Measurements from ENCODE around the gene SLC6A6.

The SLC6A6 gene

DNA sequence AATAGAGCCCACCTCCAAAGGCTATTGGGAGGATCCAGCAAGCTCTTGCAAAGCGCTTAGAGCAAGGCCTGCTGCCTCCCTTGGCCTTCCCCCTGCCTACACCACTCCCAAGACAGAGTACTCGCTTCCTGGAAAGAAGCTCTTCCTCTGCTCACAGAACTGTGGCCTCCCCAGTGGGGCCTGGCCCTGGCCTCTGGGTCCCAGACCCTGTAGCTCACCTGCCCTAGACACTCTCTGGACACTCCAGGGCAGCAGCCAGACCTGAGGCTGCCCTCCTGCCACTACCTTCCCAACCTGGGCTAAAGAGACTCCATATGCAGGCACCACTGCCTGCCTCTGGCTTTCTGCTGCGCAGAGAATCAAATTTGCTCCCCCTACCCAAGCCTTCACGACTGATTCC, 87.8 kb downstream of the SLC6A6 start:
- DNase-seq = no peak

DNA sequence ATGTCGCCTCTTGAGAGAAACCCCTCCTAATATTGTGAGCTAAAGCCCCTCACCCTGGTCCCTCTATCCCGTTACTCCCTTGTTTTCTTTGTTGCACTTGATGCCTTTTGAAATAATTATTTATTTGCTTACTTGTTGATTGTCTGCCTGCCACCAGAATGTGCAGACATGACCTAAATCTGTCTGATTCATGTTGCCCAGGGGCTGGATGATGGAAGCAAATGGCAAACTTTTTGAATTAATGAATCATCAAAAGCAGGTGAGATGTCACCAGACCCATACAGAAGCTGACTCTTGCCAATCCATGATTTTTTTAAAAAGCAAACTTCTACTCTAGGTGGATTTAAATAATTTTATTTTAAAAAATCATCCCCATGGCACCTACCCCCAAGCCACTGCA, 88.4 kb downstream of the SLC6A6 start:
- DNase-seq = no peak

DNA sequence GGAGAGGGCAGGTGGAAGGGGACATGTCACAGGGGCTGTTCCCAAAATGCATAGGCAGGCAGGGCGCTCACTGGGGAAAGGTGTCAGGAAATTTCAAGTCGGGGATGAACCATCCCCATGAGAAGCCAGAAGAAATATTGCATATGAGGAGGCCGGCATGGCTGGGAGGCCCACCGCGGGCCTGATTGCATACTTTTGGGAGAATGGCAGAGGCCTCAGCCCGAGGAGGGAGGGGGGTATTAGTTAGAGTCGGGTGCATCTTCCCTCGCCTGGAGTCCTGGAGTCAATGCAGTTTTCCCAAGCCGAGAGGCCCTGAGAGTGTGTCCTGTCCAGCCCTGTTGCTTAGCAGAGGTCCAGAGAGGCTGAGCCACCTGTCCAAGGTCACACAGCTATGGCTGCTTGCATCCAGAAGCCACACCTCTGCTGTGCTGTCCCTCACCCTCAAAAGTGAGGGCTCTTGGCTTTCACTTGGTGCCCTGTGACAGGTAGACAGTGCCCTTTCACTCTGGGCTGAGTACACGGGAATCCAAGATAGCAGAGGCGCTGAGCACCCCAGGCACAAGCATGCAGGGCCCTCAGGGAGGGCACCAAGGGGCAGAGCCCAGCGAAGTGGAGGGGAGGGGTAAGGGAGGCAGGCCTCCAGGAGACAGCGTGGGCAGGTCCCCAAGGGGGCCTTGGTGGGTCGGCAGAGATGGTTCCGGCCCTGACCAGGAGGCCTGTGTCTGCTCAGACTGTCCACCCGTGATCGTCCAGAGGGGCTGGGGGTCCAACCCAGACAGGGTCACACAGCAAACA, 89.2 kb downstream of the SLC6A6 start:
- no peak for DNase-seq

DNA sequence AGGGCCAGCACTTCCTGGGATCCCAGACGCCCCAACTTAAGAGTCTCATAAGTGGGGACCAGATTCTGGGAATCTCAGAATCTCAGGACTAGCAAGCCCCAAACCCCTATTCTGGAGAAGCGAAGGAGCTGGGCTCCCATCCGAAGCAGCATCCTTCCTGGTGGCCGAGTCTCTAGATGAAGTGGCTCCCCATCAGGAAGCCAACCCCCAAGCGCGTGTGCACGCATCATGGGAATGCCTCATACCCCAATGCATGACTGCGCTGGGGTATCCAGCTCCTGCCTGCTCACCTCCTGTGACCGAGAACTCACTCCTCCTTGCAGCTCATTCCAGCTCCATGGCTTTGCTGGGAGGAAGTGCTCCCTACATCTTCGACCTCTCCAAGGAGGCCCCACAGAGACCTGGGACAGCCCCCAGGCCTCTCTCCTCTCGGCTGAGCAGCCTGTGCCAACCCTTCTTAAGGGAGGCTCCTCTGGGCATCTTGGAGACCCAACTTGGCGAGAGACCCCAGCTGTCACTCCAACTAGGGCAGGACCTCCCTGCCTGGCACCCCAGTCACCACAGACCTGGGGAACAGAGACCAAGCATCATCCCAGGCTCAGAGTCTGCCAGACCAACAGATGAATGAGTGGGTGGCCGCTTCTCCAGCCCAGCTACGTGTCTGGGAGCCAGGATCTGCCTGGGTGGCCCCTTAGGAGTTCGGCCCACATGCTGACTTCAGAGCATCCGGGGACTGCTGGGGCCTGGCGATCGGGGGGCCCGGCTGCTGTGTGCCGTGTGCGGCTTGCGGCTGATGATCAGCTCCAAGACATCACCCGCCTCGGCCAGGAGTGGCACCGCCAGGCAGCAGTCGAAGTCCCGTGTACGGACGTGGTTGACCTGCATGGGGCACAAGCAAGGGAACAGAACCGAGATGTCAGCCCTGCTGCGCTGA, 90.8 kb downstream of the SLC6A6 start:
- DNase-seq = no peak

DNA sequence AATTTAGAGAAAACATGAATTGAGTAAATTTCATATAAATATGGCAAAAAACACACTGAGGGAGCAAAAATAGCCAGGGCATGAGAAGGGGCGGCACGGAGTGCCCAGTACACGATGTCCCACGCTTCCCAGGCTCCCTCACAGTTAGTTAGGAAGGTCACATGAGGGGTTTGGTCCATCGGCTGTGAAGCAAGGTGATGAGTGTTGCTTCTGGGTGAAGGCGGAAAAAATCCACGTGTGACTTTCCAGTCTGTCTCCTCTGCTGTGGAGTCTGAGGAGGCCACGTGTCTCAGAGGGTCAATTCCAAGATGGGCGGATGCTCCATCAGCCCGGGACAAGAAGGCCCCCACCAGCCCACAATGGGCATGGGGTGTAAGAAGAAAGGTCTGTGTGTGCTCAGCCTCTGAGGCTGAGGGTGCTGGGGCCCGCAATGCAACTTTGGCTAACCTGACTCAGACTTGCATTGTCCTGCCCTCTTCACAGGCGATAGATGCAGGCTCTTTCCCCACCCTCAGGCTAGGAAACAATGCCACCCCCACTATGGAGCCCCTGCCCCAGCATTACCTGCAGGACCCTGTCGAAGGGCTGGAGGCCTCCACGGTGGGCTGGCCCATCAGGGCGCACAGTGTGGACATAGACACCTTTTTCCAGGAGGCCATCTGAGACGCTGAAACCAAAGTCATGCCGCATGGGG, 92.0 kb downstream of the SLC6A6 start:
- no peak for DNase-seq

DNA sequence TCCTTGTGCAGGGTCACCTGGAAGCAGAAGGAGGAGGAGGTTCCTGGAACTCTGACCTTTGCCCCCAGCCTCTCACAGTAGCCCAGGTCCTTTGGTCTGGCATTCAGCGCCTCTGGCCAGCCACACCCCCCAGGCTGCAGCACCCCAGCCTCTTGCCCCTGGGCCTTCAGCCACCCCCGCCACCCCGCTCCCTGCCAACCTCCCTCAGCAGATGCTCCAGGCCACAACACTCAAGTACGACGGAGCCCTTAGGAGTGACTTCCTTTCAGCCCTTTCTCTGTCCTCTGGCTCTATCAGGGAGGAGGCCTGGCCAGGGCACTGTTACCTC, 92.5 kb downstream of the SLC6A6 start:
- no peak for DNase-seq

DNA sequence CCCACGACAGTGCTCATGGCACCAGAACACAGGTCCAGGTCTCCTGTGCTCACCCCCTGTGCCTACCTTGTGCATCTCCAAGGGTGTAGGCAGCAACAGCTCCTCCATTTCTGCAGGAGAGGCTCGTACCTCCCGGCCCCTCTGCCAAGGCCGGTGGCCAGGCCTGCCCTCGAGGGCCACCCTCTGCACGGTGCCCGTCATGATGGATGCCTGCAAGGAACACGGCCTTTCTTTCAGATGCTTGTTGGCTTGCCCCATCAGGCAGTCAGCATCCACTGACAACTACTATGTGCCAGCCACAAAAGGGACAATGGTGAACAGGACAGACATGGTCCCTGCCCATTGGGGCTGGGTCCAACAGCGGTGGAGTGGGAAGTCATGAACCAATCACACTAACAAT, 93.9 kb downstream of the SLC6A6 start:
- no peak for DNase-seq

DNA sequence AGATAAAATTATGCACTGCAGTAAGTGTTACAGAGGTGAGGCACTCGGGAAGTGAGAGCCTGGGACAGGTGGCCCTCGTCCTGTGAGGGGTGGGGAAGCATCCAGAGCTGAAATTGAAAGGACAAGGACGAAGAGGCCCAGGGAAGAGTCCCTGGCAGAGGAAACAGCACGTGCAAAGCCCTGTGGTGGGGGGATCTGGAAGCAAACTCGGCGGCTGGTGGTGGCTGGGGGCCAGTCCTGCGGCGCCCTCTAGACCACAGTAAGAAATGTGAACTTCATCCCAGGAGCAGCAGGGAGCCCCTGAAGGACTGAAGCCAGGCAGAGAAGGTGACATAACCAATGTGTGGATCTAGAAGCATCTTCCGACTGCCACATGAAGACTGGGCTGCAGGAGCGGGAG, 94.9 kb downstream of the SLC6A6 start:
- no peak for DNase-seq

DNA sequence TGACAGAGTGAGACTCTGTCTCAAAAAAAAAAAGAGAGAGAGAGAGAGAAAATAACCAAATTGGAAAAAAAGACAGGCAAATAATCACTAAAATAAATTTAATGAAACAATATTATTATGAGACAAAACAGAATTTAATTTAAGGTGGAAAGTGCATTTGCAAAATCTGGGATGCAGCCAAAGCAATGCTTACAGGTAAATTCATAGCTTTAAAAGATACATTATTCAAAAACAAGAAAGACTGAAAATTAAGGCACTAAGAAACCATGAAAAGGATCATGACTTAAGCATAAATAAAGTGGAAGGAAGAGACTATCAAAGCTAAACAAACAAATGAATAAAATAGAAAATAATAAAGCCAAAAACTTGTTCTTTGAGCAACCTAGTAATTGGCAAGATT, 100.1 kb downstream of the SLC6A6 start:
- DNase-seq = no peak

DNA sequence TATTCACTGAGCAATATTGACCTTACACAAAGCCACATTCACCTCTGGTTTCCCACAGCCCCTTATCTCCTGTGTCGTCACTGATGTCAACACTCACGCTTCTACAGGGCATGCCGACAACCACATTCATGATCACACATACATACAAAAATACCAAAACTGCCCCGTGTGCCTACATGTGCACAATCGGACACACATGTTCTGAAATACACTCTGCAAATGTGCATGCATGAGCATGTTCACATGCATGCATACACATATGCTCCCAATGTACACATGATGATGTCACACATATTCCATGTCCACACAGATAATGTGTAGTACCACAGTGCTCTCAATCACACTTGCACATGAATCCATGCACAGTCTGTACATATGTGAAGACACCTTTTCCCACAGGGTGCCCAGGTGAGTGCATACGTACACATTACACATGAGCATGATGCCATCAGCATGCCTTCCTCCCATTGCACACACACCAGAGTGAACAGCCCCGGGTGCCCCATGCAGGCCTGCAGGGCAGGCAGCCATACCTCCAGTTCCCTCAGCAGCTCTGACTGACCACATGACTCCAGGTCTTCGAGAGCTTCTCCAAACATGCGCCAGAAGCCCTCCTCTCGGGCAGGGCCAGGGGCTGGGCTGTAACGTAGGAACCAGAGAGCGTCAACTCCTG, 100.8 kb downstream of the SLC6A6 start:
- DNase-seq = no peak

DNA sequence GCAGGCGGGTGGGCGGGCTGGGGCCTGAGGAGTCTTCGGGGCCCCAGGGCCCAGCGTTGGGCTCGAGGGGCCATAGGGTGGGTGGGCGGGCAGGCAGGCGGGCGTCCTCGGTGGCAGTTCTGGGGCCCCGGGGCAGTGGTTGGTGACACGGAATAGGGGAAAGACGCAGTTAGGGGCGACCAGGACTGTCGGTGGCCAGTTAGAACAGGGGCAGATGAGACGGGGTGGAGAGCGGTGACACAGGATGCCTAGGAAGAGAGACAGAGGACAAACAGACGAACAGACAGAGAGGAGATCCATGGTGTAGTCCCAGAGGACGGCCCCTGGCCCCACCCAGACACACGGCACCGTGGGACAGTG, 101.3 kb downstream of the SLC6A6 start:
- DNase-seq = no peak

DNA sequence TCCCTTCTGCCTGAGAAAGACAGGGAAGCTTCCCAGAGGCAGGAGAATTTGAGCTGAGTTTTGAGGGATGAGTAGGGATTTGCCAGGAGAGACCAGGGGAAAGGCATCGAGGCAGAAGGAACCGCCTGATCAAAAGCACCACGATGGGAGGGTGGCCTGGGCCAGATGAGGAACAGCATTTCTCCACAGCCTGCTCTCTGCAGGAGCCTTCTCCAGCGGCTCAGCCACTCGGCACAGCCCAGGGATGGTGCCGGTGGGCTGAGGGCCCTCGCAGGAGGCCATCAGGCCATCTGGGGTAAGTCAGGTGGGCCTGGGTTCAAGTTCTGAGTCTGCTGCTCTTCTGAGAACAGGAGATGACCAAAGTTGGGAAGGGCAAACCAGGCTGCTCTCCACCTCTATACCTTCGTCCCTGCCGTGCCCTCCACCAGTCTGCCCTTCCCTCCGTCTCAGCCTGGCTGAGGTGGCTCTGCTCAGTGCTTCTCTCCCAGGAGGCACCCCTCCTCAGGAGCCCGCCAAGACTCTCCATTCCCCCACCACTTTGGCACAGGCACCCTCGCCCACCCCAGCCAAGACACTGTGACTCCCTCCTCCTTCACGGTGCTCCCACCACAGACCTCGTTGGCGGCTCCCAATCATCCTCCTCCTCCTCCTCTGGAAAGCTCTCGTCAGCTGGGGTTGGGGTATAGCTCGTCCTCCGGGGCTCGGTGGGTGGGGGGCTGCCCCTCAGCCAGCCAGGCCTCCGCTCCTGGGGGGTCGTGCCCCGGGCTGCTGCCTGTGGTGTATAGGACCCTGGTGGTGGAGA, 102.8 kb downstream of the SLC6A6 start:
- DNase-seq = no peak

DNA sequence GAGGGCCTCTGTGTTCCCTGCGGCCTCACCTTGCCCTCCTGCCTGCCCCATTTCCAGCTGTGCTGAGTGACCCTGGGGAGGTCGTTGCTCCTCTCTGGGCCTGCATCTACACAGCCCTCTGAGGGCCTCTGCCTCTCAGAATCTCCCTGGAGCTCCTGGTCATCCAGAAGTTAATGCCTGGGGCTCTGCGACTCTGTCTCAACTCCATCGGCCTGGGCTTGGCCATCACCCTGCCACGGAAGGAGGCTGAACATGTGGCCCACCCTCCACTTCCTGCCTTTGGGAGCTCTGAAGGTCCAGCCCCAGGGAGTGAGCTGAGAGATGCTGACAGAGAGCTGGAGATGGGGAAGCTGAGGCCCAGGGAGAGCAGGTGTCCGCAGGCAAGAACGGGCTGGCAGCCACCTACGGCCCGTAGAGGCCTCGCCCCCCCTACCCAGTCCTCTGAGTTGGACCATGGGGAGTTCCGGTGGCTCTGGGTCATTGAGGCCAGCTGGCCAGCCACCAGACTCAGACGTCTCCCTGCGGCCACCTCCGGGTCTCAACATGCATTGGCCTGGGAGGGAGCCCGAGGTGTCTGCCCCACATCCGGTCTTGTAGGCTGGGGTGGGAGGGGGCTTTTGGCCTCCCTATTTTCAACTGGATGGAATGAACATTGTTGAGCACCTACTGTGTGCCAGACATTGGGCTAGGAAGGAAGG, 103.5 kb downstream of the SLC6A6 start:
- no peak for DNase-seq

DNA sequence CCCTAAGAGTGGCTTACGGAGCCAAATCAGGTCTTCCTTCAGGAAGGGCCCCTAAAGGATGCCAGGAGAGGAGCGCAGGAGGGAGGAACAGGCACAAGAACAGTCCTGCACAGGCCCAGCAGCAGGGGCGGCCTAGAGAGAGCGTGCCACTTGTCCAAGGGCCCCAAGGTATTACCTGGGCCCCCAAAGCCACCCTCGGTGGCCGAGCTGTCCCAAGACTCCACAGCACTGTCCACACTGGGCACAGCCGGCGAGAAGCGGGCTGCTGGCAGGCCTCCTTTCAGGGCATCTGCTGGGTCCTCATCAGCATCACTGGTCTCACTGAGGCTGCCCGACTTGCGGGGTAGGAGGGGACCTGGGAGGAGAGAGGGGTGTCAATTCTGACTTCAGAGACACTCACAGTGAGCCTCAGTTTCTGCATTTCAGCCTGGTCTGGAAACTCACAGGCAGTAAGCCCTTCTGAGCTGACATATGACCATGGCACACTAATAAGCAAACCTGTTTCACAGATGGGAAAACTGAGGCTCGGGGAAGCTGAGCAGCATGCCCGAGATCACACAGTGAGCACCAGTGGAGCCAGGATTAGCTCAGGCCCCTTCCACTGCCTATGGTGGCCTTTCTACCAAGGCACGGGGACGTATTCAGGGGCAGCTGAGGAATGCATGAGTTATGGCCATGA, 104.4 kb downstream of the SLC6A6 start:
- no peak for DNase-seq

DNA sequence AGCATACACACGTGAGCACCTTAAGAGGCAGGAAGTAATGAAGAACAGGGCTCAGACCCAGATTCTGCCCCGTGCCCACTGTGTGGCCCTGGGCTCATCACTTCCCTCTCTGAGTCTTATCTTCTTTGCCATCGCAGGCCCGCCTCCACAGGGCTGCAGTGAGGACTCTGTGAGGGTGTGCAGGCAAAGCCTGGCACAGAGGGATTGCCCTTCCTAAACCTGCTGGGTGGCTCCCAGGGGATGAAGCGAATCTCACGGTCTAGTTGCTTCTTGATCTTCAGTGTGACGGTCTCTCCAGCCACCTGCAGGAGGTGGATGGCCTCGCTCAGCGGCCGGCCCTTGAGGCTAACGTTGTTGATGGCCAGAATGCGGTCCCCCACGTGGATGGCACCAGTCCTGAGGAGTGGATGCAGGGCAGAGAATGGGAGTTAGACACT, 104.9 kb downstream of the SLC6A6 start:
- no peak for DNase-seq

DNA sequence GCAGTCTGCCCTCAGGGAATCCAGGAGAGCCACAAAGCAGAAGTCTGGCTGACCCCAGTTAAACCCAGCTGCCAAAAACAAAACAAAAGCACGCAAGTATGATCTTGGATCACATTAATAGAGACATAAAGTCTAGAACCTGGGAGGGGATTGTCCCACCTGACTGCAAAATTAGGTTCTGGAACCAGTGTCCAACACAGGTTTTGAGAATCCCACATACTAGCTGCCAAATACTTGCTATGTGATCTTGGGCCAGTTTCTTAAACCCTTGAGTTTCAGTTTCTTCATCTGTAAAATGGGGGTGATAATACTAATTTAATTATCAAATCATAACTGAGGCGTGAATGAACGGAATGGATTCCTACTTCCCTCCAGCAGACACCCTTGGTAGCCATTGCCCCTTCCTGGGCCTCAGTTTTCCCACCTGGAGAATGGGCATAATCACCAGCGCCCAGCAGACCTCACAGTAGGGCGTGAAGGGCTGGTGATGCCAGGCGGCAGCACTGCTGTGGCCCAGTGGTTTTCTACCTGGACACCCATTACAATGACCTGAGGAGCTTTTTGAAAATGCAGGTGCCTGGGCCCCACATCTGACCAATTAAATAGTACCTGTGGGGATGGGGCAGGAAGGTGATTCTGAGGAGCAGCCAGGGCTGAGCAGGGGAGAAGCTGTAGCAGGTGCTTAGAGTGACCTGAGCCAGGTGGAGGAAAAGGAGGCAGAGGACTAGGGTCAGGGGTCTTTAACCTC, 105.5 kb downstream of the SLC6A6 start:
- no peak for DNase-seq

DNA sequence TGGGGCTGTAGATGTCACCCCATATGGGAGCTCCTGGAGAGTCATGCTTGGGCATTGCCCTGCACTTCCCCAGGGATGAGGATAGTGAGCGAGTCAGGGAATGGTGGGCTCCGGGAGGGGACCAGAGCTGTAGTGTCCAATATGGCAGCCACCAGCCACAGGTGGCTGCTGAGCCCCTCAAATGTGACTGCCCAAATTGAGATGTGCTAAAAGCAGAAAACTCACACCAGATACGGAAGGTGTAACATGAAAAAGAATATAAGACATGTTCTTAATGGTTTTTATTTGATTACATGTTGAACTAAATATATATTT, 106.1 kb downstream of the SLC6A6 start:
- DNase-seq = no peak

DNA sequence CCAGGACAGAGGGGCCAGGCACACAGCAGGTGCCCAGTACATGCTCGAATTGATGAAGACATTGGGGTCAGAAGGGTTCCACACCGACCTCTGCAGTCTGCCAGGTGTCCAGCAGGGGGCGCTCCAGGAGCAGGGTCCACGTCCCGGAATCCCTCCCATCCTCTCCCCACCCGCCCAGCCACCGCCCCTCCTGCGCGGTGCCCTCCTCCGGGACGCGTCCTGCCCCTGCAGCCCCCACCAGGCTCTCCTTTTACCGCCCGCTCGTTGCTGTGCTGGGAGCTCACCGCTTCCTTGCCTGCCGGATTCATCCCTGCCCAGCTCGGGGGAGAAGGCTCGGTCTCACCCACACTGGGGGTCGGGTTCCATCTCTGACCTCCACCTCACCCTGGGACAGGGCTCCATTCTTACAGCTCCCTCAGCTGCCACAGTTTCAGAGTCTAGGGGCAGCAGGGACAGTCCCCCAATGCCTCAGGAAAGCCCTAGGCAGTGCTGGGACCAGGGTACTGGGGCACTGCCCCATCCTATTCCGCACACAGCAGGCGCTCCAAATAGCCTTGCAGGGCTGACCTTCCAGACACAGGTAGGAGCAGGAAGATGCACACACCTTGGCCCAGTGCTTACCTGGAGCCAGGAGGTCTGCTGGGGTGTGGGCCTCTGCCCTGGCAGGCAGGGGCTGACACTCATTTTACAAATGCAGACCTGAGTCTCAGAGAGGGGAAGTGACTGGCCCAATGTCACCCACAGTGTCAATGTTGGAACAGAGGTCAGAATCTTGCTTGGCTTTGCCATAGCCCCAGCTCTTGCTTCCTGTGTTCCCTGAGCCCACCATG, 106.8 kb downstream of the SLC6A6 start:
- DNase-seq = no peak

DNA sequence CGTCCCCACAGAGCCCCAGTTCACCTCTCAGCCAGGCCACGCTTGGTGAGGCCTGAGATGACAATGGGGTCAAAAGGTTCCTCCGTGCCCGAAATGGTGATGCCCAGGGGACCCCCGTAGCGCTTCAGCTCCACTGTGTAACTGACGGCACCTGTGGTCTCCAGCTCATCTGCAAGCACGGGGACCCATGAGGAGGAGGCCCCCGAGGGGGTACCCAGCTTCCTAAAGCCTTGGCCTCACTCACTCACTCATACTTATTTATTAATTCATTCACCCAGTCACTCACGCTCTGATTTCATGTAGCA, 107.3 kb downstream of the SLC6A6 start:
- DNase-seq = no peak
